Gastroesophageal sphincter (tissue), 4 donors: ENCODE measurements around the gene FHOD3. TPM values are rescaled to one million over a fixed set of nuclear protein-coding genes. Genes with fewer than 3 reads are reported as not detected.
A peak's percentile ranks its signal among the peaks of the same experiment; 100 is the strongest.

Source experiments
- ATAC-seq: fragments of 150-250 bp; one replicate; pipeline ENCODE4 v1.9.1; 2016; ENCODE audit warnings: mild to moderate bottlenecking, moderate library complexity
- H3K27ac ChIP-seq, 4 donors: fragments of 200-600 bp; sonication (generic) in 3 of 4; 1 replicate in 3 of 4; 2 replicates in 1 of 4; pipeline ENCODE4 v1.5.1; 2016 to 2019
- H3K27me3 ChIP-seq: fragments of 200-600 bp; sonication (generic); one replicate; pipeline ENCODE4 v1.5.1; 2019
- H3K36me3 ChIP-seq, 2 donors: fragments of 200-600 bp; sonication (generic); one replicate each; pipeline ENCODE4 v1.5.1; 2019; ENCODE audit warnings: control low read depth in 1 of 2
- H3K4me1 ChIP-seq, 3 donors: fragments of 200-600 bp; sonication (generic); 1 replicate in 2 of 3; 2 replicates in 1 of 3; pipeline ENCODE4 v1.5.1; 2016 to 2019; ENCODE audit warnings: control low read depth in 2 of 3
- H3K4me3 ChIP-seq, 2 donors: fragments of 200-600 bp; sonication (generic); one replicate each; pipeline ENCODE4 v1.5.1; 2019; ENCODE audit warnings: mild to moderate bottlenecking in 1 of 2, moderate library complexity in 1 of 2
- H3K9me3 ChIP-seq, 3 donors: fragments of 200-600 bp; sonication (generic); one replicate each; pipeline ENCODE4 v1.5.1; 2017 to 2019; ENCODE audit warnings: control low read depth in 2 of 3
- EP300 ChIP-seq: sonication (generic); formaldehyde crosslinking; IDR thresholded peaks from one replicate; pipeline ENCODE4 v1.6.1; 2017; ENCODE audit warnings: antibody characterized with exemption, mild to moderate bottlenecking
- POLR2A ChIP-seq, 2 donors: fragments of 450-650 bp; IDR thresholded peaks; one replicate each; pipeline ENCODE4 v1.6.1; 2017; ENCODE audit warnings: antibody characterized with exemption in 2 of 2, mild to moderate bottlenecking in 2 of 2, moderate library complexity in 1 of 2
- POLR2AphosphoS5 ChIP-seq: sonication (generic); formaldehyde crosslinking; IDR thresholded peaks from one replicate; pipeline ENCODE4 v1.6.1; 2017; ENCODE audit warnings: antibody characterized with exemption
- WGBS, 2 donors: methylation state at CpG; one replicate each; pipeline ENCODE4 v1.1.5; 2018; ENCODE audit warnings: low coverage in 1 of 2; 5-methylcytosine and 5-hydroxymethylcytosine counted together
- total RNA-seq, 4 donors: library from RNA; depleted of rRNA; stranded (reverse); fragments of >200 nt; gene quantifications; one replicate each; pipeline ENCODE4 v1.1.0, GENCODE V29; 2016
- TF ChIP-seq, protein P1 (sequence below), 4 experiments: fragments of 200-600 bp in 2 of 4; fragments of 450-650 bp in 2 of 4; sonication (generic) in 1 of 4; IDR thresholded peaks; one replicate each; pipeline ENCODE4 v1.5.1; 2017 to 2019; ENCODE audit warnings: antibody characterized with exemption in 4 of 4, mild to moderate bottlenecking in 2 of 4, moderate library complexity in 2 of 4

Gene FHOD3
- total RNA-seq, 4 donors from 2014 or later = 18.4 to 36.7 (median 30.4) TPM

DNA sequence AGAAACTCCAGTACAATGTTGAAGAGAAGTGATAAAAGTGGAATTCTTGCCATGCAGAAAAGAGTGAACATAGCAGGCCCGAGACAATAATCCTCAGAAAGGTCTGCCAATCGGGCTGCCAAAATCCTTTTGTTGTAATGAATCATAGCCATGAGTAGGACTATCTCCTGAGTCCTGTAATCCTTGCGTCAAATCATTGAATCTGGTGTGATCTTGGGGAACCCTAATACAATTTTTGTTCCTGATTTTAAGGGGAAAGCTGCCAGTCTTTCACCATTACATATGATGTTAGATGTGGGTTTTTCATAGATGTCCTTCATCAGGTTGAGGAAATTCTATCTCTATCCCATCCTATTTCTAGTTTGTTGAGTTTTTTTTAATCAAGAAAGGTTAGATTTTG, 529.0 kb downstream of the FHOD3 start:
- Histone ChIP-seq H3K27ac (no peak overlapping the region), H3K9me3 (no peaks in the 10 kb centered on the region), H3K27me3 (no peaks in the 10 kb centered on the region), H3K4me3 (no peak overlapping the region), H3K4me1 (peaks cover 0 to 29% (median 0%) of the 10 kb centered on the region in 3 donors), H3K36me3 (peaks cover 0 to 4% of the 10 kb centered on the region in 2 donors)
- WGBS, 2 donors = 84 to 94% methylated on average over 3 of the region's 3 CpGs
- TF ChIP-seq POLR2AphosphoS5 = no peak
- TF ChIP-seq, protein P1, sequence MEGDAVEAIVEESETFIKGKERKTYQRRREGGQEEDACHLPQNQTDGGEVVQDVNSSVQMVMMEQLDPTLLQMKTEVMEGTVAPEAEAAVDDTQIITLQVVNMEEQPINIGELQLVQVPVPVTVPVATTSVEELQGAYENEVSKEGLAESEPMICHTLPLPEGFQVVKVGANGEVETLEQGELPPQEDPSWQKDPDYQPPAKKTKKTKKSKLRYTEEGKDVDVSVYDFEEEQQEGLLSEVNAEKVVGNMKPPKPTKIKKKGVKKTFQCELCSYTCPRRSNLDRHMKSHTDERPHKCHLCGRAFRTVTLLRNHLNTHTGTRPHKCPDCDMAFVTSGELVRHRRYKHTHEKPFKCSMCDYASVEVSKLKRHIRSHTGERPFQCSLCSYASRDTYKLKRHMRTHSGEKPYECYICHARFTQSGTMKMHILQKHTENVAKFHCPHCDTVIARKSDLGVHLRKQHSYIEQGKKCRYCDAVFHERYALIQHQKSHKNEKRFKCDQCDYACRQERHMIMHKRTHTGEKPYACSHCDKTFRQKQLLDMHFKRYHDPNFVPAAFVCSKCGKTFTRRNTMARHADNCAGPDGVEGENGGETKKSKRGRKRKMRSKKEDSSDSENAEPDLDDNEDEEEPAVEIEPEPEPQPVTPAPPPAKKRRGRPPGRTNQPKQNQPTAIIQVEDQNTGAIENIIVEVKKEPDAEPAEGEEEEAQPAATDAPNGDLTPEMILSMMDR (IDR thresholded peaks at IDR 0.05) = no peak
- no peak for TF ChIP-seq POLR2A (IDR thresholded peaks at IDR 0.05)
- TF ChIP-seq EP300 = no peak
- ATAC-seq = no peak

DNA sequence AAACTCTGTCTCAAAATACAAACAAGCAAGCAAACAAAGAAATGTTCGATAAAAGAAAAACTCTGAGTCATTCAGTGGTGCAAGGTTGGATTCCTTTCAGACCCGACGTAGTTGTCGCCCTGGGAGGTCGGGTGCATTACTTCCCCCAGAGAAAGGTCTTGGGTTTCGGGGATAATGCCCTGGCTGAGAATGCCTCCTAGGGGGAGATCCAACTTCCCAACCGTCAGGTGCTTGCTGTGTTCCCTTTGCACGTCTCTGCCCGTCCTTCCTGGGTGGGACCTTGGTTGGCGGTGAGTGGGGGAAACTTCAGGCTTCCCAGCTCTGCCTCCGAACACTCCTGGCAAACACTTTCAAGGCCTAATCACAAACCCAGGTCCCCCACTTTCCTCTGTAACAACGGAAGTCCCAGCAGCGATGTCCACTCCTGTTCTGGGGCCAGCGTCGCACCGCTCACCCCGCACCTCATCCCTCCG, 530.7 kb downstream of the FHOD3 start:
- peak; percentile 3 for ATAC-seq
- Histone ChIP-seq H3K9me3 (no peaks in the 10 kb centered on the region), H3K4me1 (peaks cover 0 to 29% (median 0%) of the 10 kb centered on the region in 3 donors), H3K27me3 (no peaks in the 10 kb centered on the region), H3K4me3 (peak overlapping the region; percentile 51 to 70), H3K27ac (peak overlapping the region; percentile 25 to 93 (median 90)), H3K36me3 (peaks cover 0 to under 1% of the 10 kb centered on the region in 2 donors)
- TF ChIP-seq POLR2AphosphoS5 (no peak), EP300 (no peak), POLR2A (IDR thresholded peaks at IDR 0.05) (no peak)
- TF ChIP-seq, protein P1 (IDR thresholded peaks at IDR 0.05) = no peak
- WGBS, 2 donors = 0% methylated on average over 6 to 16 of the region's 18 CpGs

DNA sequence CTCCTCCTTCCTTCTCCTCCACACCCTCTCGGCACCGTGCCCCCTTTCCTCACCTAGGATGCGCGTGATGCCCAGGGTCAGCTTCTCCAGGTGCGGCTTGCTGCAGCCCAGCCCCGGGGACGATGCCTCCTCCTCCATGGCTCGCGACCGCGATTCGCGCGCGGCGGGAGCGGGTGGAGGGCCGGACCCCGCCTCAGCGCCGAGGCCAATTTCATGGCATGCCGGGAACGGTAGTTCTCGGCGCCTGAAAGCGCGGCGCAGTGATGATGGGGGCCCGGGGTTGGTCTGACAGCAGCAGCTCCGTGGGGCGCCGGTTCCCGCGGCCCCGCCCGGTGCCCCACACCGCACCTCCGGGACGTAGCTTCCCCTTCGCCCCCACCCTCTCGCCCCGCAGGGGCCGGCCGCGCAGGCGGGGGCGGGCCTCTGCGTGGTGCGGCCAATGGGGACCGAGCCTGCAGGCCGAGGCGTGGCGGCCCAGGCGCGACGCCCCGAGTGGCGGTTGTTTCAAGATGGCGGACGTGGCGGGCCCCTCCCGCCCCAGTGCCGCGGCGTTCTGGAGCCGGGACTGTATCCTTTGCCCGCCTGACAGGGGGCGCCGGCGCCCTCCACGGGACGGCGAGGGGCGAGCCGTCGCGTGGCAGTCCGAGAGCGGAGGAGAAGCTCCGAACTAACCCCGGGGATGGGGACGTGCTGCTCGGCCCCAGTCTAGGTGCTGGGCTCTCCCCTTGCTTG, 531.3 kb downstream of the FHOD3 start, which contains the start of the genes KIAA1328 and TPGS2:
KIAA1328 (plus strand) TSS at position 498 of the 732 bp plus-strand sequence; CDS start at position 510, 12 bp downstream.
TPGS2 (minus strand) TSS at position 373 of the 732 bp plus-strand sequence; CDS start at position 138, 235 bp downstream.
- peaks cover 0 to 29% (median 0%) of the 10 kb centered on the region in 3 donors for H3K4me1 ChIP-seq
- H3K4me3 ChIP-seq = peak within 1 kb of the TSS; percentile 51 to 70
- H3K9me3 ChIP-seq = no peaks in the 10 kb centered on the region
- ATAC-seq = peak; percentile 96
- H3K36me3 ChIP-seq = no peaks in the 10 kb centered on the region
- peak; percentile 23 to 46 for TF ChIP-seq POLR2A (IDR thresholded peaks at IDR 0.05)
- TF ChIP-seq EP300 = no peak
- TF ChIP-seq POLR2AphosphoS5 = peak; percentile 18
- TF ChIP-seq, protein P1 (IDR thresholded peaks at IDR 0.05) = peak in 3 of 4 experiments; percentile 31 to 55 (median 53)
- peak within 1 kb of the TSS; percentile 25 to 93 (median 90) for H3K27ac ChIP-seq
- no peaks in the 10 kb centered on the region for H3K27me3 ChIP-seq
- 0% methylated on average over 7 of the region's 83 CpGs; no CpG with 5 or more reads in 1 of the 2 donors for whole genome bisulfite sequencing, 2 donors

Other genes starting within 250 kb of the FHOD3 start
- 100 to 1,000 TPM in 2 of 4 donors, 10 to 100 TPM in 2; 81.4 to 103 (median 92.4) TPM for gene RPRD1A, start 230.2 kb upstream of the FHOD3 start, total RNA-seq
- gene SLC39A6, start 168.4 kb upstream of the FHOD3 start, total RNA-seq = 10 to 100 TPM; 24.1 to 49.2 (median 36.5) TPM
- 10 to 100 TPM; 35.6 to 74.1 (median 65.1) TPM for gene ELP2, start 167.8 kb upstream of the FHOD3 start, total RNA-seq
- 1 to 10 TPM; 1.3 to 2.1 (median 1.7) TPM for gene MOCOS, start 110.2 kb upstream of the FHOD3 start, total RNA-seq